AG08396 (cell line): ENCODE data around the gene NPEPPS.

Source experiments
- DNase-seq: peaks from one replicate; pipeline ENCODE4 v3.0.0; 2012; ENCODE audit warnings: low spot score, mixed read lengths

NPEPPS gene

GRCh38 chr17:47663912-47664623, 133.2 kb downstream of the NPEPPS start:
- peak; percentile 52 for DNase-seq

DNA sequence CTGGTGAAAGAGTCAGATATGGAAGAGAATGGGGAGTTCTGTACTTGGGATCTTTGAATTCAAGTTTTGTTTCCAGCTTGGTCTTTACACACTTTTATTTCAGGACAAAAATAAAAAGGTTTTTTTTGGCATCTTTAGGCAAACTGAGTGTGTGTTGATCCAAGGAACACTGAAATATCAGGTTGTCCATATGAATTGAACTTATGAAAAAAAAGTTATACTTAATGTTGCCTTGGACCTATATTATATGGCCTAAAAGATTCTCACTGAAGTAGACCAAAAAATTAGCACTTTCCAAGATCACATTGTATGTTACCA, 133.7 kb downstream of the NPEPPS start:
- DNase-seq, result no peak

DNA sequence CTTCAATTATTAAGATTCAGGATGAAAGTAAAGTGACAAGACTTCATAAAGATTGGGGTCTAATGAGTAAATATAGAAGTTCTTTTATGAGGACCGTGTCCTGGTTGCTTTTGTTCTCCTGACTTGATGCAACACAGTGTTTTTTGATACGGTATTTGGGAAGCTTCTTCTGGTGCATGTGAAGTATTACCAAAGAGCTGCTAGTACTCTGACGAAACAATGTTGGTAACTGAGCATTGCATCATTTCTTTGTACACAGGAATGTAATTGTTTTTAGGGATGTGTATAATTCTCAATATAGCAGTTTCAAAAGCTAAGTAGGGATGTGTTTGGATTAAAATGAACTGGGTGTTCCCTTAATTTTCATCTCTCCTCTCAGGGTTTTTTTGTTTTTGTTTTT, 134.7 kb downstream of the NPEPPS start:
- DNase-seq, result no peak

GRCh38 chr17:47669081-47669480, 138.2 kb downstream of the NPEPPS start:
- DNase-seq, result no peak

GRCh38 chr17:47670064-47670463, 139.2 kb downstream of the NPEPPS start:
- no peak for DNase-seq
